HUDEP-2 (cell line): Measurements from ENCODE around the gene TNPO2.
"Not testable (repeated sequence)": the region's sequence is repeated elsewhere in the genome, so short reads cannot be mapped to it uniquely, and the experiment has no call there.

Experiments used
- DNase-seq, 76 experiments: peaks; one replicate each; lab custom pipeline; 2025; ENCODE audit not compliant: unreplicated experiment in 76 of 76; lab: John Stamatoyannopoulos, UW

Gene TNPO2

GRCh38 chr19:12712077-12712476, 11.7 kb downstream of the TNPO2 start:
- peak in 10 of 76 experiments; percentile 18 to 57 (median 33) for DNase-seq

GRCh38 chr19:12711187-12711586, 12.5 kb downstream of the TNPO2 start:
- DNase-seq: no peak

- DNase-seq: no peak
These were observed 15.1 kb downstream of the TNPO2 start for GRCh38 chr19:12708641-12709040.

- no peak for DNase-seq
These were observed 17.4 kb downstream of the TNPO2 start for GRCh38 chr19:12706332-12706718.

GRCh38 chr19:12705654-12706331, 17.9 kb downstream of the TNPO2 start:
- no peak for DNase-seq

GRCh38 chr19:12705169-12705568, 18.6 kb downstream of the TNPO2 start:
- no peak for DNase-seq

- DNase-seq: peak in 17 of 76 experiments; percentile 10 to 54 (median 32)
These were observed 20.7 kb downstream of the TNPO2 start for GRCh38 chr19:12703046-12703445.

DNA sequence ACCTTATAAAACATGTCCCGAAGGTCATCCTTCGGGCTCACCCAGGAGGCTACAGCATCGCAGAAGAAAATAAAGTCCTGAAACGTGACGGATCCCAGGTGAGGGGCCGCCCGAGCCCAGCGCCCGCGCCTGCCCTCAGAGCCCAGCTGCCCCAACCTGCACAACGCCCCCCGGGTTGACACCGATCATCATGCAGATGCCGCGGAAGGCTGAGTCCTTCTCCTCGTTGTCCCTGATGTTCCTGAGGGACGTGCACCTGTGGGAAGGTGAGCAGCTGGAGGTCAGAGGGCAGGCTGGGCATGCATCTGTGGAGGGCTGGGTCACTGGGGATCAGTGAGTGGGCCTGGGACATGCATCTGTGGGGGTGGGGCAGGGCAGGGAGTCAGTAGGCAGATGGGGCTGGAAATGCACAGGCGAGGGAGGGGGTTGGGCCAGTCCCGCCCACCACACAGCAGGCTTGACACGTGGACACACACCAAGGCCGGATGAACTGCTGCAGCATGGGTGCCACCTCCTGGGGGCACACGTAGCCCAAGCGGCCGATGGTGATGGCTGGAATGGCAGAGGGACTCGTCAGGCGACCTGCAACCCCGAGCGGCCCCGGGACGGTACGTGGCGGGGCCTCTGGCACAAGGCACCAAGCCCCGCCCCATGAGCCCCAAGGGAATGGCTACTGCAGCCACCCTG, 22.0 kb downstream of the TNPO2 start:
- no peak for DNase-seq

- DNase-seq: no peak
These were observed 25.6 kb downstream of the TNPO2 start for GRCh38 chr19:12698138-12698537.

DNA sequence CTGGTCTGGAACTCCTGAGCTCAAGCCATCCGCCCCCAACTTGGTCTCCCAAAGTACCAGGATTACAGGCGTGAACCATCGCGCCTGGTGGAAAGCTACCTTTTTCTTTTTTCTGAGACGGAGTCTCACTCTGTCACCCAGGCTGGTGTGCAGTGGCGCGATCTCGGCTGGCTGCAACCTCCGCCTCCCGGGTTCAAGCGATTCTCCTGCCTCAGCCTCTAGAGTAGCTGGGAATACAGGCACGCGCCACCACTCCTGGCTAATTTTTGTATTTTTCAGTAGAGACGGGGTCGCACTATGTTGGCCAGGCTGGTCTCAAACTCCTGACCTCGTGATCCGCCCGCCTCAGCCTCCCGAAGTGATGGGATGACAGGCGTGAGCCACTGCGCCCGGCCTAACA, 26.3 kb downstream of the TNPO2 start:
- not testable (repeated sequence) for DNase-seq

DNA sequence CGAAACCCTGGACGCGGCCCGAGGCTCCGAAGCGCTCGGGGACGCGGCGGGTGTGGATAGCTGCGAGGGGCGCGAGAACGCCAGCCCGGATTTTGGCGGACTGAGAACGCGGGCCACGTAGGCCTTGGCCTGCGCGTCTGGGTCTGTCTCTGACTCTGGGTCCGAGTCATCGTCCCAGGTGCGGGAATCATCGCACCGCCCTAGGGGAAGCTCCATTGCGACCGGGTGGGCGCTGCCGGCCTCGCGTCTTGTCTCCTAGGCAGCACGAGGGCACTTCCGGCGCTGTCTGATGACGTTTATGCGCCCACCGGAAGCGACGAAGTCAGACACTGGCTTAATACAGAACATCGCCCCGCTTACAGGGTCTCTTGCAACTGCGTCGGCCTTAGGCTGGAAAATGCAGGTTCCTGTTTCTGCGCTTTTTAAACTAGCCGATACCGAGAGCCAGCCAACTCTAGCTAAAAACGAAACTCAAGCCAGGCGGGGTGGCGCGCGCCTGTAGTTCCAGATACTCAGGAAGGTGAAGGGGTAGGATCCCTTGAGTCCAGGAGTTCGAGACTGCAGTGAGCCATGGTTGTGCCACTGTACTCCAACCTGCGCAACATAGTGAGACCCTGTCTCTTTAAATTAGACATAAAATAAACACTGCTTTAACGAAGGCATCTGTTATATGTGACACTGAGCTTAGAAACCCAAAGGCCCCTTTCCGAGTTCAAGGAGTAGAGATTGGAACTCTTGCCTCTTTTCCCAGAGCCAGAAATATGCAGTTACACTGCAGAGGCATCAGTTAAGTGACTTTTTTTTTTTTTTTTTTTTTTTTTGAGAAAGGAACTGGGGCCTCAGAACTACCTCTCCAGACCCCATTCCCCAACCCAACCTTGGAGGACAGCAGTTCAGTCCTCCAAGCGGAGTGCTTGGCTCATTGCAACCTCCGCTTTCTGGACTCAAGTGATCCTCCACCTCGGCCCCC, 27.1 kb downstream of the TNPO2 start, which contains the start of gene FBXW9:
Gene FBXW9, minus strand, starts transcription at position 266 of the 970 bp plus-strand sequence. Its CDS starts 50 bp downstream, at position 216.
- DNase-seq: peak; percentile 51 to 97 (median 93)

DNA sequence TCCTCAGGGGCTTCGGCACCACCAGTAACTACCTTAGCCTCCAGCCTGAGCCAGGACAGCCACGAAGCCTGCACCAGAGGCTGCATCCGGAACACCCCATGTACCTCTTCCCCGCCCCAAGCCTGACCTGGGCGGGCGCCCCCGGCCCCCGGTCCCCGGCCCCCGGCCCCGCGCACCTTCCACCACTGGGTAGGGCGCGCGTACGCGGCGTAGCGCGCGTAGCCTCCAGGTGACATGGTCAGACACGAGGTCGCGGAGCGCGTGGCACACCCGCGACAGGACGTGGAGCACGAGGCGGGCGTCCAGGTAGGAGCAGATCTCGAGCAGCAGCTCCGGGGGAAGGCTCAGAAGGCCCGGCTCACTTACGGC, 27.8 kb downstream of the TNPO2 start:
- peak in 2 of 76 experiments; percentile 36 to 54 for DNase-seq

DNA sequence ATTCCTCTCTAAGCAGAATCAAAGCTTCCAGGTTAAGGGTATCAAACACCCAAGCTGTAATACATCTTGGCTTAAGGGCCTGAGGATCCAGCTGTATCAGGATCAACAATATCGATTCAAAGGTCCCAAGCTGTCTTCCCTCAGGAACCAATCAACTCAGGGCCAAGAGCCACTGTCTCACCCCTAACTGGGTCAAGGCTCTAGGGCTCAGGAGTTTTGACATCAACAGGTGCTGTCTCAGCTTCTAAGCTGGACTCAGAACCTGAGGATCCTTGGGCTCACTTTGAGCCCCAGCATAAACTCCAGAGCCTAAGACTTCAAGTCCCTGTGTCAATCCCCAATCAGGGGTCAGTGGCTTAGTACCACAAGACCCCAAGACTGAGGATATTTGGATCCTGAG, 28.2 kb downstream of the TNPO2 start:
- peak in 1 of 76 experiments; percentile 12 for DNase-seq

- no peak for DNase-seq
These were observed 28.6 kb downstream of the TNPO2 start for GRCh38 chr19:12695096-12695495.

DNA sequence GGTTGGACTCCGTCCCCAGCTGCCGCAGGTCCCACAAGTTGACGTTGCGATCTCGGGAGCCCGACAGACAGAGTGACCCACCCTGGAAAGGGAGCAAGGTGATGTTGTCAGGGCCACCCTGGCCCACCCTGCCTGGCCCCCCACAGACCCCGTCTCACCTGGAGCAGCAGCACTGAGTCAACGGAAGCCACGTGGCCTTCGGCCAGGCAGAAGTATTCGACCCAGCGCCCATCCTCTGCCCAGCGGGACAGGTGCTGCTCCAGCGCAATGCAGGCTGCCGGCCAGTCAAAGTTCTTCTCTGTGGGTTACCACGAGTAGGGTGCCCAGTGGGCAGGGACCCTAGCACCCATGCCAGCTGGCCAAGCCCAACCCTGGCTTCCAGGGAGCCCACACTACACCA, 29.1 kb downstream of the TNPO2 start:
- no peak for DNase-seq

DNA sequence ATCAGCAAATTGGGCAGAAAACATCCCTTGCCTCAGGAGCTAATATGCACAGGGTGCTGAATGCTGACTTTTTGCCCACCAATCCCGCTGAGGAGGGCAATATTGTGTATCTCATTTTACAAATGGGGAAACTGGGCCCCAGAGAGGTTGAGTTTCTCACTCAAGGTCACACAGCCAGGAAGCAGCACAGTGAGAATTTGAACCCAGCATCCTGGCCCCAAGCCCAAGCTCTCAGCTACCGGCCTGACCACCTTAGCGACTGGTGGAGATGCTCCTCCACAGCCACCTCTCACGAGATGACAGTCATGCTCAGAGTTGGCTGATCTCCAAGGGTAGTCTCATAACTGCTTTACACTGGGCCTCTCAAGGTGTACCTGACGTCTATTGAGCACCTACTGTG, 30.8 kb downstream of the TNPO2 start:
- no peak for DNase-seq

- DNase-seq: no peak
These were observed 34.0 kb downstream of the TNPO2 start for GRCh38 chr19:12689581-12690216.

GRCh38 chr19:12689012-12689411, 34.7 kb downstream of the TNPO2 start:
- DNase-seq: no peak

GRCh38 chr19:12687496-12688196, 36.1 kb downstream of the TNPO2 start, which contains the start of gene GNG14:
TSS of gene GNG14 (plus strand) at chr19:12687998. CDS start at chr19:12688049, 51 bp downstream.
- DNase-seq: no peak

GRCh38 chr19:12685831-12686230, 37.9 kb downstream of the TNPO2 start:
- DNase-seq: no peak
